ENCODE data around the gene EDIL3.
"Not testable (repeated sequence)": the region's sequence is repeated elsewhere in the genome, so short reads cannot be mapped to it uniquely, and the experiment has no call there.

EDIL3 gene

GRCh38 chr5:84378961-84379360 is 5.7 kb downstream of the EDIL3 start:
- DNase-seq: no peak

DNA sequence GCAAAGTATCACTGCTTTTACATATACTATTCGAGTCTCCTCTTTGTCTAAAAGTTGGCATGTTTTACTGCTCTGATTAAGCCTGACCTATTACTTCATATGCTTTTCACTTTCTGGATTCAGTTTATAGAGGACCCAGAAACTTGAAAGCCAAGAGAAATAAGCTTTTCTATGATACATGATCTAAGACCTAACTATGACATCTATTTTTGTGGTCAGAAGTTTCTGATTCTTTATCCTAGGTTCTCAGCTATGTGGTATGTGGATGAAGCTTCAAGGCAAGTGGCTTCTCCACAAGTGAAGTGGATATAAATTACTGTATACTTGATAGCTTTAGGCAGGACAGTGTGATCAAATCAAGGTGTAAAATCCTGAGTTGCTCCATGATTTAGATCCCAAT is 6.3 kb downstream of the EDIL3 start:
- no peak for DNase-seq

DNA sequence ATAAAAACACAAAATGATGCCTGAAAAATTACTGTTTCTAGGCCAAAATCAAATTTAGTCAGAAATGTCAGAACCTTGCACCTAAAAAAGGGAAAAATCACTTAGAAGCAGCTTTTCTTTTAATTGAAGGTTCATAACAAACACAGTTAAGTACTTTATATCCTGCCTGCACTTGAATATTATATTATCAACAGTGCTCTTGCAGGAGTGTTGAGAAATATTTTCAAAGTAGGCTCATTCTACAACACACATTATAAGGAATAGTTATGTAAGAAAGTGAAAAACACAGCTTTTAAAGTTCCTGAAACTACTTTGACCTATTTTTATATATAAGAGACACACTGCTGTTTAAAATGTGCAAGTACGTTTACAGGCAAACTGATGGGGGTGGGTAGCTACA is 8.3 kb downstream of the EDIL3 start:
- no peak for DNase-seq

- DNase-seq: no peak
Observed at GRCh38 chr5:84374568-84374967, 10.1 kb downstream of the EDIL3 start.

GRCh38 chr5:84373506-84373905 is 11.2 kb downstream of the EDIL3 start:
- DNase-seq: no peak

- DNase-seq: no peak
Observed at GRCh38 chr5:84372066-84372695, 12.5 kb downstream of the EDIL3 start.

- no peak for DNase-seq
Observed at GRCh38 chr5:84370176-84370575, 14.5 kb downstream of the EDIL3 start.

DNA sequence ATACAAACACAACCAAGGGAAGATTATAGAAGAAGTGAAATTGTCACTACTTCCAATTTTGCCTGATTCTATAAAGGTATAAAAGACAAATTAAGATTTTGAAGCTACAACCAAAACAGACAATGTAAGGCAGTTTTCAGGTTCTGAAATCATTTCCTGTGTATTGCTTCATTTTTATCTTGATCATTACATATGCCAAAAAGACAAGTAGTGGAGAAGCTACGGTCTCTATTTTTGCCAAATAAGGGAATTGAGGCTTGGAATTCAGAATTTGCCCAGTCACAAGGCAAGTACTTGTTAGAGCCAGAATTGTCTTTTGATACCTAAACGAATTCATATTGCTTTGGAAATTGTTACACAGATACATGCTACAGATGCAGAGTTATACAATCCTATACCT is 20.6 kb downstream of the EDIL3 start:
- no peak for DNase-seq

DNA sequence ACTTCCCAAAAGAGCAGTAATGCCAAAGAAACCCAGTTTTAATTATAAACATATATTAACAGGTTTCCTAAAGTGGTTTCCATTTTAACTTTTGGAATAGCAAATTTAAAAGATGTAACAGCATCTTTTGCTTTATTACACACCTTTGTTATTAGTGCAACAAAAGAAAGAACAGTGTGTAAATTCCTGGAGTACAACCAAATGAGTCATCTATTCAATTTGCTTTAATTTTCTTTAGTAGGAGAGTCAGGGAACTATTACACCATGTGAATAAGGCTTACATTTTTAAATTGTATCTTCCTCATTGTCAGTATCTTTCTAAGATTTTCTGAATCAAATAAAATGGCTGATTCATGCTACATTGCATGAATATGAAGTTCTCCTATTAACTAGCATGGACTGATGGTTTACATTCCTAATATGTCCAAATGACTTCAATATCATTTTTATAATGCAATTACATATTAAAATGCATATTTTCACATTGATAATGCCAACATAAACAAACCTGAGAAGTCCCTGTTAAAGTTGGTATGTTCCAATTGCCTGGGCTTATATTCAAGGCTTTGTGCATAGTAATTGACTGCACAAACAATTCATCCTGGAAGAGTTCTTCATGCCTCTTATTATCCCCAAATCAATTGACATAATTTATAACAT is 22.5 kb downstream of the EDIL3 start:
- no peak for DNase-seq

DNA sequence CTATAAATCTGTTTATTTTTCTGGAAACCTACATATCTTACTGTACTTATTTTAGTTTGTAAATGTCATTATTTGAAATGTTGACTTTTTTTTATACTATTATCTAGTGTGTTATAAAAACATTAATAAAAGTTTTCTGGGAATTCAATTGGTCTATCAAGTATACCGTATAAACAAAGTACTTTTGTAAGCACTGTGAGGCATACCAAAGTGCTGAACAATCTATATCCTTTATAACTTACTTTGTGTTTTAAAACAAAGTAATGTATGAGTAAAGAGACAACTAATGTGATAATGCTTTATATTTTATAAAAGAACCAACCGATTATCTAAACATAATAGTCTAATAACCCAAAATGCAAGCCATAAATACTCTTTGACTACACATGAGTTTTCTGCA is 23.1 kb downstream of the EDIL3 start:
- no peak for DNase-seq

GRCh38 chr5:84360056-84360455 is 24.6 kb downstream of the EDIL3 start:
- no peak for DNase-seq

- DNase-seq: no peak
Observed at GRCh38 chr5:84354101-84354500, 30.6 kb downstream of the EDIL3 start.

- no peak for DNase-seq
Observed at GRCh38 chr5:84344788-84345187, 39.9 kb downstream of the EDIL3 start.

- no peak for DNase-seq
Observed at GRCh38 chr5:84343171-84343570, 41.5 kb downstream of the EDIL3 start.

DNA sequence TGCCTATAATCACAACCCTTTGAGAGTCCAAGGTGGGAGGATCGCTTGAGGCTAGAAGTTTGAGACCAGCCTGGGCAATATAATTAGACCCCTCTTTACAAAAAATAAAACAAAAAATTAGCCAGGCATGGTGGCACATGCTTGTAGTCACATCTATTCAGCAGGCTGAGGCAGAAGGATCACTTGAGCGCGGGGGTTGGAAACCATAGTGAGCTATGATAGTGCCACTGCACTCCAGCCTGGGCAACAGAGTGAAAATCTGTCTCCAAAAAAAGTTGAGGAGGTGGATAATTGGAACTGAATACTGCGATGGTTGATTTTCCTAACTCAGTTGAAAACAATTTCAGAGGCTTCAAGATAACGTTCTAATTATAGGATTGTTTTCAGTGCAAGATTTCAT is 52.6 kb downstream of the EDIL3 start:
- no peak for DNase-seq

DNA sequence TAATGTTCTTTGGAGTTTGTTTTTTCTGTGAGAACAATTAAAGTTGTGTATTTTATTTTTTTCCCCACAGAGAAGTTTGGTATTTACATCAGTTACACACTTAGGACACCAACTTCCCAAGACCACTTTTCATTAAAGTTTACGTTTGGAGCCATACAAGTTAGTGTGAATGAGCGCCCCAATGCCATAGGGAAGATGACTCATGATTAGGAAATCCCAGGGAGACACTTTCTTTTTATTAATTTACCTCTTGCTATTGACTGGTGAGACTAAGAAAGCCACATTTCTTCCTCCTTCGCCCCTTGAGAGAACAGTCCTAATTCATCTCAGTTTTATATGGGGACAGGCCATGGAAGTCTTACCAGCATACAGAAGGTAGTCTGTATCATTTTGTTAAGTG is 57.1 kb downstream of the EDIL3 start:
- no peak for DNase-seq

GRCh38 chr5:84322646-84323045 is 62.0 kb downstream of the EDIL3 start:
- DNase-seq: no peak

- DNase-seq: not testable (repeated sequence)
Observed at GRCh38 chr5:84317826-84318225, 66.9 kb downstream of the EDIL3 start.

DNA sequence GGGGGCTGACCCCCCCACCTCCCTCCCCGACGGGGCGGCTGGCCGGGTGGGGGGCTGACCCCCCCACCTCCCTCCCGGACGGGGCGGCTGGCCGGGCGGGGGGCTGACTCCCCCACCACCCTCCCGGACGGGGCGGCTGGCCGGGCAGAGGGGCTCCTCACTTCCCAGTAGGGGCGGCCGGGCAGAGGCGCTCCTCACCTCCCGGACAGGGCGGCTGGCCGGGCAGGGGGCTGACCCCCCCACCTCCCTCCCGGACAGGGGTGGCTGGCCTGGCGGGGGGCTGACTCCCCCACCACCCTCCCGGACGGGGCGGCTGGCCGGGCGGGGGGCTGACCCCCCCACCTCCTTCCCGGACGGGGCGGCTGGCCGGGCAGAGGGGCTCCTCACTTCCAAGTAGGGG is 72.4 kb downstream of the EDIL3 start:
- not testable (repeated sequence) for DNase-seq

DNA sequence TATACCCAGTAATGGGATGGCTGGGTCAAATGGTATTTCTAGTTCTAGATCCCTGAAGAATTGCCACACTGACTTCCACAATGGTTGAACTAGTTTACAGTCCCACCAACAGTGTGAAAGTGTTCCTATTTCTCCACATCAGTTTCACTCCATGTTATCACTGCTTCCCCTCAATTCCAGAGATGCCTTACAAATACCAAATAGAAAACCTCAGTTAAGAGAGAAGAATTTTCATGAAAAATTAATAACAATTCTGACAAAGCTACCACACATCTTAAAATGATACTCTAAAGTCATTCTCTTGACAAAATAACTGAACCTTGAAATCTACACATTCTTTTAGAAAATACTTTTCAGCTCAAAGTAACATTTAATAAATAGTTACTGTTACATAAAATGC is 74.8 kb downstream of the EDIL3 start:
- DNase-seq: not testable (repeated sequence)

- DNase-seq: no peak
Observed at GRCh38 chr5:84306601-84307000, 78.1 kb downstream of the EDIL3 start.

GRCh38 chr5:84304599-84304998 is 80.1 kb downstream of the EDIL3 start:
- no peak for DNase-seq

DNA sequence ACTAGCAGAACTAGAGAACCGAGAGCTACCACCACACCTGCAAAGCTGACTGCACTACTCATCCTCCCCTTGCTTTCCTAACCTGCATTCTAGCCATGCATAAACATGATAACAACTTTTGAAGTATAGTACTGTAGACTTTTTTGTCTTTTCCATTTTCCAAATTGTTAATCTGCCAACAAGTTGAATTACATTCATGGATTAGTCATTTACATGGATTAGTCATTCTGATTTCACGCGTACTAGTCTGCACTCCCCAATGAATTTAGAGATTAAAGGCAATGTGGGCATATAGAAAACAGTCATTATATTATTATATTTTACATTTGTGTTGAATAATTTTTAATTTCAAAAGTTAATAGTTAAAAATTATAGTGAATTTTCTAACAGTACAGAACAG is 81.4 kb downstream of the EDIL3 start:
- no peak for DNase-seq

DNA sequence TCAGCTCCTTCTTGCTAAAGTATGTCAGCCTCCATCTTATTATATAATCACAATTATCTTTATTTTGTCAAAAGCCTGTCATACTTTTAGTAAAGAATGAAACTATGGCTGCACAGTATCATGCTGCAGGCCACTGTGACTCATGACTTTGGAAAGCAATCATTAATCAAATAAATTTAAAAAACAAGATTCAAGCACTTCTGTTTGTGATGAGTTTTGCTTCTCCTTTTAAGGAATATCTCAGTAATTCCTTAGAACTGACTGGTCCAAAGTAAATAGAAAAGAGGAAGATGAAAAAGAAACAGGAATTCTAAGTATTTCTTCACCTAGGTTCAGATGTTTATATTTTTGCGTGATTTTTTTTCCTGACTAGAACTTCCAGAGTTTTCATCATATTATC is 83.1 kb downstream of the EDIL3 start:
- no peak for DNase-seq

DNA sequence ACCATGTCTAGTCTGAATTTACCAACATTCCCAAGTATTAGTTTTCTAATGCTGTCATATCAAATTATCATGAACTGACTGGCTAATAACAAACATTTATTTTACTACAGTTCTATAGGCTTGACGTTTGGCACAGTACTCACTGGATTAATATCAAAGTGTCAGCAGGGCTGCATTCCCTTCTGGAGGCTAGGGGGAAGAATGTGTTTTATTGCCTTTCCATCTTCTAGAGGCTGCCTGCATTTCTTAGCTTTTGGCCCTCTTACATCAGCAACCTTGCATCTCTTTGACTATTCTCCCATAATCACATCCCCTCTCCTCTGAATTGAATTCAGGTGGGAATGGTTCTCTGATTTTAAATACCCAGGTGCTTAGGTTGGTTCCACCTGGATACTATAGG is 84.7 kb downstream of the EDIL3 start:
- DNase-seq: no peak
